ENCODE data around the gene EBI3. TPM values are rescaled to one million over a fixed set of nuclear protein-coding genes. Genes with fewer than 3 reads are reported as not detected.

The EBI3 gene
- total RNA-seq, 1 experiment from 2014 or later = 1.5 TPM

DNA sequence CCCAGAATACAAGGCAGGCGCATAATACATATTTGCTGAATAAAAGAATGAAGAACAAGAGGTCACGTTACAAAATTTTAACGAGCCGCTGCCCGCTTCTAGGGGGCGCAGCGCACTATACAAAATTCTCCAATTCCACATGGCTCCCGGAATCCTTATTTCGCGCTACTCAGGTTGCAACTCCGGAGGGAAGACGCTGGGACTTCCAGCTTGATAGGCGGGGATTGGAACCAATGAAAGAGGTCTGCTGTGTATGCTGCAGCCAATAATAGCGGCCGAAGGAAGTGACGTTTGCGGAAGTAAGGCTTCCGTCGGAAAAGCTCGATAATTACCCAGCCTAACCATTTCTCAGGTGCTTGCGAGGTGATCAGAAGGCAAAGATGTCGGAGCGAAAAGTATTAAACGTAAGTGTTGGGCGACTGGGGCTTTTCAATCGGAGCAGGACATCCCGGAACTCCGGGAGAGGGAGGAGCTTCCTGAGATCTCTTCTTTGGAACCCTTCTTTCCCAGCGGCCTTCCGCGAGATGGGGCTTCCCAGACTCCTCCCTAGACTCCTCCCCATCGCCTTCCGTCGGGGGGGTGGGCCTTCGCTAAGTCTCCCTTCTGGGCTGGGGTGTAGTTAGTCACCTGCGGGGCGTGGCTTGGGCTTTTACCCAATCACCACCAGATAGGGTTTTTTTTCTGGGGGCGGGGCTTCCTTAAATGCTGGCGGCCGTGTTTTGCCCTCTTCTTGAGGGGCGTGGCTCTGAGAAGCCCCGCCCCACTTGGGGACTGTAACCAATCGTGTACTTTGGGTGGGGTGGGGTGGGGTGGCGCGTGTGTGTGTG, 17.7 kb downstream of the EBI3 start, which contains the start of gene YJU2:
YJU2 (plus strand) TSS at position 314 of the 827 bp plus-strand sequence; CDS start at position 381, 67 bp downstream.
- BruUV-seq (replicated peaks) = TSS peak; percentile 95
- peak; percentile 100 for DNase-seq (ENCODE audit: low spot score)
- peaks cover 20% of the 10 kb centered on the region for H3K36me3 ChIP-seq (ENCODE audit: insufficient read depth, low read length, poor library complexity, severe bottlenecking)
- peak within 1 kb of the TSS; percentile 56 for H3K4me3 ChIP-seq (ENCODE audit: low read depth, low read length, poor library complexity, severe bottlenecking)
- H3K27me3 ChIP-seq (replicated peaks; ENCODE audit: insufficient read depth, low read depth, low read length, poor library complexity) = no peaks in the 10 kb centered on the region
- ChIA-PET CTCF (interaction anchor here (0.7 to 1.8 kb wide), 4 partner anchors 20 to 288 kb away, joined by 3 to 5 read pairs (median 4); partner anchors contain the start of gene PLIN5), POLR2A (ENCODE audit: low non-redundant PET) (interaction anchor here (0.6 to 1.2 kb wide), 4 partner anchors 9 to 278 kb away, joined by 3 to 18 read pairs (median 4); partner anchors contain the start of gene MPND)
- H3K4me1 ChIP-seq (ENCODE audit: insufficient read depth, low read length, poor library complexity, severe bottlenecking) = peaks cover 10% of the 10 kb centered on the region
- intact Hi-C loops (cut with micrococcal nuclease; ENCODE audit: unreplicated experiment) = loop anchor here (2.0 kb wide), 1 partner anchor 96 kb away; the partner anchor contains the start of gene MPND
- TF ChIP-seq EZH2 (IDR thresholded peaks at IDR 0.05; ENCODE audit: borderline replicate concordance, low read depth, low read length, poor library complexity, severe bottlenecking) = no peak
- TF ChIP-seq, protein P1, sequence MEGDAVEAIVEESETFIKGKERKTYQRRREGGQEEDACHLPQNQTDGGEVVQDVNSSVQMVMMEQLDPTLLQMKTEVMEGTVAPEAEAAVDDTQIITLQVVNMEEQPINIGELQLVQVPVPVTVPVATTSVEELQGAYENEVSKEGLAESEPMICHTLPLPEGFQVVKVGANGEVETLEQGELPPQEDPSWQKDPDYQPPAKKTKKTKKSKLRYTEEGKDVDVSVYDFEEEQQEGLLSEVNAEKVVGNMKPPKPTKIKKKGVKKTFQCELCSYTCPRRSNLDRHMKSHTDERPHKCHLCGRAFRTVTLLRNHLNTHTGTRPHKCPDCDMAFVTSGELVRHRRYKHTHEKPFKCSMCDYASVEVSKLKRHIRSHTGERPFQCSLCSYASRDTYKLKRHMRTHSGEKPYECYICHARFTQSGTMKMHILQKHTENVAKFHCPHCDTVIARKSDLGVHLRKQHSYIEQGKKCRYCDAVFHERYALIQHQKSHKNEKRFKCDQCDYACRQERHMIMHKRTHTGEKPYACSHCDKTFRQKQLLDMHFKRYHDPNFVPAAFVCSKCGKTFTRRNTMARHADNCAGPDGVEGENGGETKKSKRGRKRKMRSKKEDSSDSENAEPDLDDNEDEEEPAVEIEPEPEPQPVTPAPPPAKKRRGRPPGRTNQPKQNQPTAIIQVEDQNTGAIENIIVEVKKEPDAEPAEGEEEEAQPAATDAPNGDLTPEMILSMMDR (conservative IDR thresholded peaks at IDR 0.05; ENCODE audit: low read depth, low read length) = peak; percentile 82
- no peaks in the 10 kb centered on the region for H3K9me3 ChIP-seq (ENCODE audit: low read depth, low read length, poor library complexity, severe bottlenecking)
- H3K27ac ChIP-seq (ENCODE audit: low read depth, low read length, poor library complexity, severe bottlenecking) = peak within 1 kb of the TSS; percentile 86

DNA sequence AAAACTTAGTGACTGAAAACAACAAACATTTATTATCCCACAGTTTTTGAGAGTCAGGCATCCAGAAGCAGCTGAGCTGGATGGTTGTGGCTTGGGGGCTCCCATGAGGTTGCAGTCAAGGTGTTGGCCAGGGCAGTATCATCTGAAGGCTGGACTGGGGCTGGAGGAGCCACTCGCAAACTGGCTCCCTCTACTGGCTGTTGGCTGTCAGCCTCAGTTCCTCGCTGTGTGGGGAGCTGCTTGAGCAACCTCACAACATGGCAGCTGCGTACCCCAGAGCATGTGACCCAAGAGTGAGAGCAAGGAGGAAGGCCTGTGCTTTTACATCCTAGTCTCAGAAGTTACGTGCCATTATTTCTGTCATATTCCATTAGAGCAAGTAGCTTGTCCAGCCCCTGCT, 27.2 kb downstream of the EBI3 start:
- Histone ChIP-seq H3K27ac (ENCODE audit: low read depth, low read length, poor library complexity, severe bottlenecking) (no peak overlapping the region), H3K27me3 (replicated peaks; ENCODE audit: insufficient read depth, low read depth, low read length, poor library complexity) (no peaks in the 10 kb centered on the region), H3K9me3 (ENCODE audit: low read depth, low read length, poor library complexity, severe bottlenecking) (peaks cover 6% of the 10 kb centered on the region), H3K4me1 (ENCODE audit: insufficient read depth, low read length, poor library complexity, severe bottlenecking) (no peaks in the 10 kb centered on the region), H3K36me3 (ENCODE audit: insufficient read depth, low read length, poor library complexity, severe bottlenecking) (peaks cover 27% of the 10 kb centered on the region), H3K4me3 (ENCODE audit: low read depth, low read length, poor library complexity, severe bottlenecking) (no peak overlapping the region)
- ChIA-PET CTCF (no interaction called here), POLR2A (ENCODE audit: low non-redundant PET) (no interaction called here)
- TF ChIP-seq EZH2 (IDR thresholded peaks at IDR 0.05; ENCODE audit: borderline replicate concordance, low read depth, low read length, poor library complexity, severe bottlenecking) = no peak
- TF ChIP-seq, protein P1 (conservative IDR thresholded peaks at IDR 0.05; ENCODE audit: low read depth, low read length) = 0 out of 2 replicates have a peak, but pooled peaks have one; percentile 23
- peak; percentile 33 for DNase-seq (ENCODE audit: low spot score)
- intact Hi-C loops (cut with micrococcal nuclease; ENCODE audit: unreplicated experiment) = no loop called here
- BruUV-seq (replicated peaks) = no TSS peak

DNA sequence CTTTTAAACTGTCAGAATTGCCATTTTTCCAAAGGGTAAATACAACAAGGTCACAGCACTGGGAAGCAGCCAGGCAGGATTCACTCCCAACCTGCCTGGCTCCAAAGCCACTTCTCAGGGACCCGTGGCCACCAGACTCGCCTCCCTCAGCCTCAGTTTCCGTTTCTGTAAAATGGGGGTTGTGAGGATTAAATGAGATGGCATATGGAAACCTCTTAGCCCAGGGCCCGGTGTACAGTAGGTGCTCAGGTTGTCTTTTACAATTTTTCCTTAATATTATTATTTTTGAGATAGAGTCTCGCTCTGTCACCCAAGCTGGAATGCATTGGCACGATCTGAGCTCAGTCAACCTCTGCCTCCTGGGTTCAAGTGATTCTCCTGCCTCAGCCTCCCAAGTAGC, 27.7 kb downstream of the EBI3 start:
- no peak for TF ChIP-seq EZH2 (IDR thresholded peaks at IDR 0.05; ENCODE audit: borderline replicate concordance, low read depth, low read length, poor library complexity, severe bottlenecking)
- TF ChIP-seq, protein P1 (conservative IDR thresholded peaks at IDR 0.05; ENCODE audit: low read depth, low read length) = no peak
- Histone ChIP-seq H3K4me3 (ENCODE audit: low read depth, low read length, poor library complexity, severe bottlenecking) (no peak overlapping the region), H3K9me3 (ENCODE audit: low read depth, low read length, poor library complexity, severe bottlenecking) (peaks cover 6% of the 10 kb centered on the region), H3K27me3 (replicated peaks; ENCODE audit: insufficient read depth, low read depth, low read length, poor library complexity) (no peaks in the 10 kb centered on the region), H3K4me1 (ENCODE audit: insufficient read depth, low read length, poor library complexity, severe bottlenecking) (no peaks in the 10 kb centered on the region), H3K27ac (ENCODE audit: low read depth, low read length, poor library complexity, severe bottlenecking) (no peak overlapping the region), H3K36me3 (ENCODE audit: insufficient read depth, low read length, poor library complexity, severe bottlenecking) (peaks cover 27% of the 10 kb centered on the region)
- POLR2A ChIA-PET (ENCODE audit: low non-redundant PET) = no interaction called here
- intact Hi-C loops (cut with micrococcal nuclease; ENCODE audit: unreplicated experiment) = no loop called here
- CTCF ChIA-PET = no interaction called here
- no peak for DNase-seq (ENCODE audit: low spot score)
- no TSS peak for BruUV-seq (replicated peaks)
